Vagina (tissue), 2 donors: ENCODE results near the gene CRELD1.

Source experiments
- CTCF ChIP-seq, 3 experiments: fragments of 450-650 bp in 2 of 3; fragments of 200-600 bp in 1 of 3; sonication (generic) in 1 of 3; IDR thresholded peaks; one replicate each; pipeline ENCODE4 v1.5.1; 2017 to 2019; ENCODE audit warnings: antibody characterized with exemption in 3 of 3, mild to moderate bottlenecking in 2 of 3, moderate library complexity in 2 of 3
- POLR2AphosphoS5 ChIP-seq, 2 donors: sonication (generic); formaldehyde crosslinking; IDR thresholded peaks; one replicate each; pipeline ENCODE4 v1.9.0; 2017; ENCODE audit warnings: antibody characterized with exemption in 2 of 2, mild to moderate bottlenecking in 2 of 2, low read depth in 1 of 2; ENCODE audit not compliant: insufficient read depth in 1 of 2

- TF ChIP-seq POLR2AphosphoS5 (IDR thresholded peaks at IDR 0.05; ENCODE audit: insufficient read depth in 1 of 2, low read depth in 1 of 2): no peak
- no peak for TF ChIP-seq CTCF (IDR thresholded peaks at IDR 0.05)
Observed at GRCh38 chr3:9934235-9934621, 594 bp downstream of the CRELD1 start.
